Fibroblast of mammary gland (primary cell): Measurements from ENCODE around the gene NOTCH1.

Experiments
- DNase-seq: peaks from one replicate; pipeline ENCODE4 v3.0.0-alpha.2; 2010; ENCODE audit warnings: low read depth
- H3K4me3 ChIP-seq: 2 replicates; pipeline ENCODE4 v1.5.1; 2011; ENCODE audit warnings: low read depth, mild to moderate bottlenecking, low read length, moderate library complexity; ENCODE audit not compliant: control insufficient read depth
- TF ChIP-seq, protein P1 (sequence below): conservative IDR thresholded peaks from 2 replicates; pipeline ENCODE4 v1.5.1; 2011; ENCODE audit warnings: low read depth, low read length, inconsistent platforms; ENCODE audit not compliant: control insufficient read depth, insufficient read depth

Gene NOTCH1

DNA sequence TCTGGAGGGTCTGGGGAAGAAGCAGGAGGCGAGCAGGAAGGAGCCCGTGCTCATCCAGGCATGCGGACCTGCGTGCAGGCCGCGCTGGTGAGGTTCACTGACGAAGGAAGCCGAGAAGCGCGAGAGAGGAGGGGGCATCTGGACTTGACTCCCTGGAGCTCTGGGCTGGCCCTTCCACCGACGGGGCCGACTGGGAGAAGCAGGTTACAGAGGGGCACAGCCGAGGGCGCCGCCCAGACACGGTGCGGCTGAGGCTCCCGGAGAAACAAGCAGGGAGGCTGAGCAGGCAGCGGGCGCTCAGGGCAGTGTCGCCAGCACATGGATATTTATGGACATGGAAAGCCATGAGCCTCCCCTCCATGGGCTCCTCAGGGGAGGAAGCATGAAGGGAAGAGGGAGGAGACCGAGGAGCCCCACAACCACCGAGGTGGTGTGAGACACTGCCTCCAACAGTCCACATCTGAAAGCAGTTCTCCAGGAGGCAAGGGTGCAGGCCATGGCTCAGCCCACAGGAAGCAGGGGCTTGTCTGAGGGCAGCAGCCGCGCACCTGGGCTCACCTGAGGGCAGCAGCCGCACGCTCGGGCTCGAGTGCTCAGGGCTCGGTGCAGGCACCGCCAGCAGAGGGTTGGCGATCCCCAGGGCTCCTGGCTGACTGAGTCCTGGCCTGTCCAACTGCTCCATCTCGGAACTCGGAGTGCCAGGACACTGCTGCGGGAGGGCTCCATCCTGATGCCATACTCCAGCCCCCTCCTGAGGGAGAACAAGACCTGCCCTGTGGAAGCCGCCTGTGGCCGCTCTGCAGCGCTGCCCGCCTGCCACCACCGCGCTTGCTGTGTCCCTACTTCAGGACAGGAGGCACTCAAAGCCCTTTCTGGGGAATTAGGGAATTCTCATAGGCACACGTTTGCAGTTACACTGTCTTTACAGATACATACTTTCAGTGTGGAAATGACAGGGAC is 90.5 kb downstream of the NOTCH1 start:
- no peak overlapping the region for H3K4me3 ChIP-seq
- DNase-seq, result no peak
- TF ChIP-seq, protein P1, sequence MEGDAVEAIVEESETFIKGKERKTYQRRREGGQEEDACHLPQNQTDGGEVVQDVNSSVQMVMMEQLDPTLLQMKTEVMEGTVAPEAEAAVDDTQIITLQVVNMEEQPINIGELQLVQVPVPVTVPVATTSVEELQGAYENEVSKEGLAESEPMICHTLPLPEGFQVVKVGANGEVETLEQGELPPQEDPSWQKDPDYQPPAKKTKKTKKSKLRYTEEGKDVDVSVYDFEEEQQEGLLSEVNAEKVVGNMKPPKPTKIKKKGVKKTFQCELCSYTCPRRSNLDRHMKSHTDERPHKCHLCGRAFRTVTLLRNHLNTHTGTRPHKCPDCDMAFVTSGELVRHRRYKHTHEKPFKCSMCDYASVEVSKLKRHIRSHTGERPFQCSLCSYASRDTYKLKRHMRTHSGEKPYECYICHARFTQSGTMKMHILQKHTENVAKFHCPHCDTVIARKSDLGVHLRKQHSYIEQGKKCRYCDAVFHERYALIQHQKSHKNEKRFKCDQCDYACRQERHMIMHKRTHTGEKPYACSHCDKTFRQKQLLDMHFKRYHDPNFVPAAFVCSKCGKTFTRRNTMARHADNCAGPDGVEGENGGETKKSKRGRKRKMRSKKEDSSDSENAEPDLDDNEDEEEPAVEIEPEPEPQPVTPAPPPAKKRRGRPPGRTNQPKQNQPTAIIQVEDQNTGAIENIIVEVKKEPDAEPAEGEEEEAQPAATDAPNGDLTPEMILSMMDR, result no peak

GRCh38 chr9:136454026-136454796 is 91.6 kb downstream of the NOTCH1 start:
- TF ChIP-seq, protein P1, result no peak
- DNase-seq, result no peak
- no peak overlapping the region for H3K4me3 ChIP-seq

DNA sequence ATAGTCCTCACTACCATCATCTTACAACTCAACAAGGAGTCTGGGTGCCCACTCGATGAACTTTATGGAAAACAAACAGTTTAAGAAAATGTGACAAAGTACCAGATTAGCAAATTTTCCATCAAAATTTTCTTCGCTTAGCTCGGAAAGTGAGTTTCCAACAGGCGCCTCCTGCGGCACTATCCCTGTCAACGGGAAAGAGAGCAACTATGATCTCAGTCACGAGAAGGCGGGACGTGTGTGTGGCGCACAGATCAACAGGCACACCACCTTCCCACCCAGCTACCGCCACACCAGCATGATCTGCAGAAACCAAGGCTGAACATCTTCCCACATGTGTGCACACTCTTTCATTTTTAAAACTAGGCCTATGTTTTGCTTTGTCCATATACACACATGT is 92.5 kb downstream of the NOTCH1 start:
- TF ChIP-seq, protein P1, result no peak

GRCh38 chr9:136451221-136451877 is 94.5 kb downstream of the NOTCH1 start:
- TF ChIP-seq, protein P1, result no peak
- no peak for DNase-seq
- no peak overlapping the region for H3K4me3 ChIP-seq

More for the DNA sequence above, 92.5 kb downstream of the NOTCH1 start:
- H3K4me3 ChIP-seq, result no peak overlapping the region
- no peak for DNase-seq

DNA sequence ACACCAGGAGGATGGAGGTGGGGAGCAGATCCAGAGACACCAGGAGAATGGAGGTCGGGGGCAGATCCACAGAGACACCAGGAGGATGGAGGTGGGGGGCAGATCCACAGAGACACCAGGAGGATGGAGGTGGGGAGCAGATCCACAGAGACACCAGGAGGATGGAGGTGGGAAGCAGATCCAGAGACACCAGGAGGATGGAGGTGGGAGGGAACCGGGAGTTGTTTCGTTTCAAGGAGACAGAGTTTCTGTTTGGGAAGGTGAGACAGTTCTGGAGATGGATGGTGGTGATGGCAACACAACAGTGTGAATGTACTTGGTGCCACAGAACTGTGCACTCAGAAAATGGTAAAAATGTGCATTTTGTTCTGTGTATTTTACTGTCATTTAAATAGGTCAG is 97.2 kb downstream of the NOTCH1 start:
- TF ChIP-seq, protein P1, result no peak
- H3K4me3 ChIP-seq, result no peak overlapping the region
- DNase-seq, result no peak

DNA sequence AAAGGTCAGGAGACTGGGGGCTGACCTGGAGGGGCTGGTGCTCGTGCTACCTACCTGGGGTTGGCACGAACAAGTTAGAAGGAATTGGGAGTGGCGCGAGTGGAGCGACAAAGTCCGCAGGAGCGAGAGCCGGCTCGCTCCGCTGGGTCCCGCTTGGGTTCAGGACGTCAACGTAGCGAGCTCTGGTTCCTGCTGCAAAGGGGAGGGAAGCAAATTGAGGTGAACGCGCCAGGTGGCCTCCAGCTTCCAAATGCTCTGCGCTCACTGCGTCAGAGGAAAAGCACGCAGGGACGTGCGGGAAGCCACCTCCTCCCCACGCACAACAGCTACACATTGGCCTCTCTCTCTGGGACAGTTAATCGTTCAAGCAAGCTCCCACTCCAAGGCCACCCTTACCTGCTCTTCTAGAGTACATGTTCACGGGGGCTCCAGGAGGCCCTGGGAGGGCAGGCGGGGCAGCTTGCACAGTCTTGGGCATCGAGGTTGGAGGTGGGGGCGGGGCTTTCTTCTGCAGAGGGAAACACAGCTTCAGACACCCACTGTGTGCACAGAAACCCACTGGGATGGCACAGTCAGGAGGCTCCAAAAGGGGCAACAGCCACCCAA is 98.6 kb downstream of the NOTCH1 start:
- no peak for DNase-seq
- TF ChIP-seq, protein P1, result no peak
- H3K4me3 ChIP-seq, result no peak overlapping the region
